Activated CD4-positive, alpha-beta T cell treated with anti-CD3 and anti-CD28 coated beads for 24 hours (primary cell): ENCODE data around the gene CYP27C1.

ENCODE experiments used
- DNase-seq, 2 donors: peaks; one replicate each; pipeline ENCODE4 v3.0.0-alpha.2; 2020; ENCODE audit warnings: low read depth in 2 of 2

The CYP27C1 gene

GRCh38 chr2:127150996-127151395 is 69.1 kb downstream of the CYP27C1 start:
- no peak for DNase-seq

GRCh38 chr2:127149384-127149783 is 70.7 kb downstream of the CYP27C1 start:
- DNase-seq = no peak

- DNase-seq = no peak
Measured at GRCh38 chr2:127146820-127147502, 73.1 kb downstream of the CYP27C1 start.

GRCh38 chr2:127146071-127146725 is 73.9 kb downstream of the CYP27C1 start:
- DNase-seq = no peak

- no peak for DNase-seq
Measured at GRCh38 chr2:127145280-127145895, 74.7 kb downstream of the CYP27C1 start.

- DNase-seq = no peak
Measured at GRCh38 chr2:127143841-127144782, 76.0 kb downstream of the CYP27C1 start.

- no peak for DNase-seq
Measured at GRCh38 chr2:127142663-127143630, 77.2 kb downstream of the CYP27C1 start.

GRCh38 chr2:127140538-127140937 is 79.6 kb downstream of the CYP27C1 start:
- DNase-seq = no peak

- DNase-seq = no peak
Measured at GRCh38 chr2:127139766-127140165, 80.3 kb downstream of the CYP27C1 start.

- DNase-seq = no peak
Measured at GRCh38 chr2:127138281-127138680, 81.8 kb downstream of the CYP27C1 start.

GRCh38 chr2:127137741-127138140 is 82.4 kb downstream of the CYP27C1 start:
- no peak for DNase-seq

- DNase-seq = no peak
Measured at GRCh38 chr2:127137225-127137624, 82.9 kb downstream of the CYP27C1 start.

- DNase-seq = no peak
Measured at GRCh38 chr2:127134833-127135830, 85.0 kb downstream of the CYP27C1 start.

- DNase-seq = no peak
Measured at GRCh38 chr2:127134235-127134634, 85.9 kb downstream of the CYP27C1 start.
